GM12878 (cell line): ENCODE results near the gene ZNF423.

ENCODE experiments used
- CHD1 ChIP-seq: IDR thresholded peaks from 2 replicates; pipeline ENCODE4 v1.6.1; 2012; ENCODE audit warnings: low read depth, low read length, improper control_type of control experiment
- CREB1 ChIP-seq: IDR thresholded peaks from 2 replicates; pipeline ENCODE4 v1.6.1; 2012; ENCODE audit warnings: low read depth, mild to moderate bottlenecking, inconsistent platforms
- JUNB ChIP-seq: IDR thresholded peaks from 2 replicates; pipeline ENCODE4 v1.6.1; 2016; ENCODE audit warnings: antibody characterized with exemption, mild to moderate bottlenecking
- NRF1 ChIP-seq: conservative IDR thresholded peaks from 2 replicates; pipeline ENCODE4 v1.6.1; 2011; ENCODE audit warnings: mild to moderate bottlenecking, low read depth, low read length, improper control_type of control experiment
- POLR2A ChIP-seq: IDR thresholded peaks from 2 replicates; pipeline ENCODE4 v1.6.1; 2011; ENCODE audit warnings: low read depth, mild to moderate bottlenecking, low read length
- RCOR1 ChIP-seq: conservative IDR thresholded peaks from 2 replicates; pipeline ENCODE4 v1.6.1; 2012; ENCODE audit warnings: low read depth, low read length, improper control_type of control experiment
- SRF ChIP-seq, 2 experiments: IDR thresholded peaks; 2 replicates each; pipeline ENCODE4 v1.6.1; 2011; ENCODE audit warnings: low read depth in 2 of 2, low read length in 2 of 2, mild to moderate bottlenecking in 1 of 2, moderate library complexity in 1 of 2
- YY1 ChIP-seq: IDR thresholded peaks from 2 replicates; pipeline ENCODE4 v1.6.1; 2011; ENCODE audit warnings: low read depth, mild to moderate bottlenecking, low read length
- TF ChIP-seq, protein P1 (sequence below): fragments of 450-650 bp; IDR thresholded peaks from 2 replicates; pipeline ENCODE4 v1.6.1; 2018; ENCODE audit warnings: borderline replicate concordance, mild to moderate bottlenecking; ENCODE audit not compliant: partially characterized antibody
- TF ChIP-seq, protein P2 (sequence below), 3 experiments: IDR thresholded peaks in 2 of 3; conservative IDR thresholded peaks in 1 of 3; 2 replicates each; pipeline ENCODE4 v1.5.1; 2011; ENCODE audit warnings: low read depth in 3 of 3, low read length in 3 of 3, mild to moderate bottlenecking in 3 of 3, control low read depth in 2 of 3, moderate library complexity in 2 of 3, inconsistent platforms in 1 of 3, mixed read lengths in 1 of 3; ENCODE audit not compliant: control insufficient read depth in 2 of 3, insufficient read depth in 1 of 3; ENCODE audit errors: extremely low read depth in 1 of 3
- TF ChIP-seq, protein P3 (sequence below): IDR thresholded peaks from 2 replicates; pipeline ENCODE4 v1.6.1; 2012; ENCODE audit warnings: low read depth, low read length, improper control_type of control experiment
- TF ChIP-seq, protein P4 (sequence below): IDR thresholded peaks from 2 replicates; pipeline ENCODE4 v1.6.1; 2011; ENCODE audit warnings: mild to moderate bottlenecking, low read depth, low read length, moderate library complexity; ENCODE audit not compliant: insufficient replicate concordance
- TF ChIP-seq, protein P5 (sequence below): fragments of 450-650 bp; formaldehyde crosslinking; IDR thresholded peaks from 2 replicates; pipeline ENCODE4 v1.5.0; 2022; ENCODE audit warnings: mild to moderate bottlenecking, missing genetic modification characterization
- TF ChIP-seq, protein P6 (sequence below): IDR thresholded peaks from 2 replicates; pipeline ENCODE4 v1.6.1; 2012; ENCODE audit warnings: mild to moderate bottlenecking, low read depth, low read length

DNA sequence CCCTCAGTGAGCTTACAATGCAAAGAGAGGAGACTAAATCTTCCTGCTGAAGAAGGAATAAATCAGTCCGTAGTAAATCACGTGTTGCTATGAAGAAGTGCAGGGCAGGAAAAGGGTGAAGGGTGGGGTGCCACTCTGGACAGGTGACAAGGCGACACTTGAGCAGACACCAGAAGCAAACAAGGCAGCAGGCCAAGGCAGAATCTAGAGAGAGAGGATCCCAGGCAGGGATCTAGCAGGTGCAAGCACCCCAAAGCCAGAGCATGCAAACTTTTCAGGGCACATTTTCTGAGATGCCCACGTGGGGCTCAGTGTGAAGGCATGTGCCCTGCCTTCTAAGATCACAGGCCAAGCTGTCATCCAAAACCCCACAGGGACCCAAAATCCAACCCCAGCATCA is 193.3 kb downstream of the ZNF423 start:
- TF ChIP-seq POLR2A: no peak
- no peak for TF ChIP-seq RCOR1
- TF ChIP-seq, protein P1, sequence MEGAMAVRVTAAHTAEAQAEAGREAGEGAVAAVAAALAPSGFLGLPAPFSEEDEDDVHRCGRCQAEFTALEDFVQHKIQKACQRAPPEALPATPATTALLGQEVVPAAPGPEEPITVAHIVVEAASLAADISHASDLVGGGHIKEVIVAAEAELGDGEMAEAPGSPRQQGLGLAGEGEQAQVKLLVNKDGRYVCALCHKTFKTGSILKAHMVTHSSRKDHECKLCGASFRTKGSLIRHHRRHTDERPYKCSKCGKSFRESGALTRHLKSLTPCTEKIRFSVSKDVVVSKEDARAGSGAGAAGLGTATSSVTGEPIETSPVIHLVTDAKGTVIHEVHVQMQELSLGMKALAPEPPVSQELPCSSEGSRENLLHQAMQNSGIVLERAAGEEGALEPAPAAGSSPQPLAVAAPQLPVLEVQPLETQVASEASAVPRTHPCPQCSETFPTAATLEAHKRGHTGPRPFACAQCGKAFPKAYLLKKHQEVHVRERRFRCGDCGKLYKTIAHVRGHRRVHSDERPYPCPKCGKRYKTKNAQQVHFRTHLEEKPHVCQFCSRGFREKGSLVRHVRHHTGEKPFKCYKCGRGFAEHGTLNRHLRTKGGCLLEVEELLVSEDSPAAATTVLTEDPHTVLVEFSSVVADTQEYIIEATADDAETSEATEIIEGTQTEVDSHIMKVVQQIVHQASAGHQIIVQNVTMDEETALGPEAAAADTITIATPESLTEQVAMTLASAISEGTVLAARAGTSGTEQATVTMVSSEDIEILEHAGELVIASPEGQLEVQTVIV: no peak
- TF ChIP-seq, protein P2, sequence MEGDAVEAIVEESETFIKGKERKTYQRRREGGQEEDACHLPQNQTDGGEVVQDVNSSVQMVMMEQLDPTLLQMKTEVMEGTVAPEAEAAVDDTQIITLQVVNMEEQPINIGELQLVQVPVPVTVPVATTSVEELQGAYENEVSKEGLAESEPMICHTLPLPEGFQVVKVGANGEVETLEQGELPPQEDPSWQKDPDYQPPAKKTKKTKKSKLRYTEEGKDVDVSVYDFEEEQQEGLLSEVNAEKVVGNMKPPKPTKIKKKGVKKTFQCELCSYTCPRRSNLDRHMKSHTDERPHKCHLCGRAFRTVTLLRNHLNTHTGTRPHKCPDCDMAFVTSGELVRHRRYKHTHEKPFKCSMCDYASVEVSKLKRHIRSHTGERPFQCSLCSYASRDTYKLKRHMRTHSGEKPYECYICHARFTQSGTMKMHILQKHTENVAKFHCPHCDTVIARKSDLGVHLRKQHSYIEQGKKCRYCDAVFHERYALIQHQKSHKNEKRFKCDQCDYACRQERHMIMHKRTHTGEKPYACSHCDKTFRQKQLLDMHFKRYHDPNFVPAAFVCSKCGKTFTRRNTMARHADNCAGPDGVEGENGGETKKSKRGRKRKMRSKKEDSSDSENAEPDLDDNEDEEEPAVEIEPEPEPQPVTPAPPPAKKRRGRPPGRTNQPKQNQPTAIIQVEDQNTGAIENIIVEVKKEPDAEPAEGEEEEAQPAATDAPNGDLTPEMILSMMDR (IDR thresholded peaks at IDR 0.05 in 2 of 3, conservative IDR thresholded peaks at IDR 0.05 in 1 of 3; ENCODE audit: control insufficient read depth in 2 of 3, extremely low read depth in 1 of 3, insufficient read depth in 1 of 3, low read depth in 3 of 3, low read length in 3 of 3): no peak
- no peak for TF ChIP-seq CREB1
- TF ChIP-seq SRF (IDR thresholded peaks at IDR 0.05; ENCODE audit: low read depth in 2 of 2, low read length in 2 of 2): no peak
- TF ChIP-seq CHD1: no peak
- TF ChIP-seq, protein P3, sequence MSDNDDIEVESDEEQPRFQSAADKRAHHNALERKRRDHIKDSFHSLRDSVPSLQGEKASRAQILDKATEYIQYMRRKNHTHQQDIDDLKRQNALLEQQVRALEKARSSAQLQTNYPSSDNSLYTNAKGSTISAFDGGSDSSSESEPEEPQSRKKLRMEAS: no peak
- TF ChIP-seq NRF1: no peak
- TF ChIP-seq, protein P4, sequence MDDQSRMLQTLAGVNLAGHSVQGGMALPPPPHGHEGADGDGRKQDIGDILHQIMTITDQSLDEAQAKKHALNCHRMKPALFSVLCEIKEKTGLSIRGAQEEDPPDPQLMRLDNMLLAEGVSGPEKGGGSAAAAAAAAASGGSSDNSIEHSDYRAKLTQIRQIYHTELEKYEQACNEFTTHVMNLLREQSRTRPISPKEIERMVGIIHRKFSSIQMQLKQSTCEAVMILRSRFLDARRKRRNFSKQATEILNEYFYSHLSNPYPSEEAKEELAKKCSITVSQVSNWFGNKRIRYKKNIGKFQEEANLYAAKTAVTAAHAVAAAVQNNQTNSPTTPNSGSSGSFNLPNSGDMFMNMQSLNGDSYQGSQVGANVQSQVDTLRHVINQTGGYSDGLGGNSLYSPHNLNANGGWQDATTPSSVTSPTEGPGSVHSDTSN: no peak
- no peak for TF ChIP-seq JUNB
- TF ChIP-seq, protein P5, sequence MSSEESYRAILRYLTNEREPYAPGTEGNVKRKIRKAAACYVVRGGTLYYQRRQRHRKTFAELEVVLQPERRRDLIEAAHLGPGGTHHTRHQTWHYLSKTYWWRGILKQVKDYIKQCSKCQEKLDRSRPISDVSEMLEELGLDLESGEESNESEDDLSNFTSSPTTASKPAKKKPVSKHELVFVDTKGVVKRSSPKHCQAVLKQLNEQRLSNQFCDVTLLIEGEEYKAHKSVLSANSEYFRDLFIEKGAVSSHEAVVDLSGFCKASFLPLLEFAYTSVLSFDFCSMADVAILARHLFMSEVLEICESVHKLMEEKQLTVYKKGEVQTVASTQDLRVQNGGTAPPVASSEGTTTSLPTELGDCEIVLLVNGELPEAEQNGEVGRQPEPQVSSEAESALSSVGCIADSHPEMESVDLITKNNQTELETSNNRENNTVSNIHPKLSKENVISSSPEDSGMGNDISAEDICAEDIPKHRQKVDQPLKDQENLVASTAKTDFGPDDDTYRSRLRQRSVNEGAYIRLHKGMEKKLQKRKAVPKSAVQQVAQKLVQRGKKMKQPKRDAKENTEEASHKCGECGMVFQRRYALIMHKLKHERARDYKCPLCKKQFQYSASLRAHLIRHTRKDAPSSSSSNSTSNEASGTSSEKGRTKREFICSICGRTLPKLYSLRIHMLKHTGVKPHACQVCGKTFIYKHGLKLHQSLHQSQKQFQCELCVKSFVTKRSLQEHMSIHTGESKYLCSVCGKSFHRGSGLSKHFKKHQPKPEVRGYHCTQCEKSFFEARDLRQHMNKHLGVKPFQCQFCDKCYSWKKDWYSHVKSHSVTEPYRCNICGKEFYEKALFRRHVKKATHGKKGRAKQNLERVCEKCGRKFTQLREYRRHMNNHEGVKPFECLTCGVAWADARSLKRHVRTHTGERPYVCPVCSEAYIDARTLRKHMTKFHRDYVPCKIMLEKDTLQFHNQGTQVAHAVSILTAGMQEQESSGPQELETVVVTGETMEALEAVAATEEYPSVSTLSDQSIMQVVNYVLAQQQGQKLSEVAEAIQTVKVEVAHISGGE: no peak
- TF ChIP-seq, protein P6, sequence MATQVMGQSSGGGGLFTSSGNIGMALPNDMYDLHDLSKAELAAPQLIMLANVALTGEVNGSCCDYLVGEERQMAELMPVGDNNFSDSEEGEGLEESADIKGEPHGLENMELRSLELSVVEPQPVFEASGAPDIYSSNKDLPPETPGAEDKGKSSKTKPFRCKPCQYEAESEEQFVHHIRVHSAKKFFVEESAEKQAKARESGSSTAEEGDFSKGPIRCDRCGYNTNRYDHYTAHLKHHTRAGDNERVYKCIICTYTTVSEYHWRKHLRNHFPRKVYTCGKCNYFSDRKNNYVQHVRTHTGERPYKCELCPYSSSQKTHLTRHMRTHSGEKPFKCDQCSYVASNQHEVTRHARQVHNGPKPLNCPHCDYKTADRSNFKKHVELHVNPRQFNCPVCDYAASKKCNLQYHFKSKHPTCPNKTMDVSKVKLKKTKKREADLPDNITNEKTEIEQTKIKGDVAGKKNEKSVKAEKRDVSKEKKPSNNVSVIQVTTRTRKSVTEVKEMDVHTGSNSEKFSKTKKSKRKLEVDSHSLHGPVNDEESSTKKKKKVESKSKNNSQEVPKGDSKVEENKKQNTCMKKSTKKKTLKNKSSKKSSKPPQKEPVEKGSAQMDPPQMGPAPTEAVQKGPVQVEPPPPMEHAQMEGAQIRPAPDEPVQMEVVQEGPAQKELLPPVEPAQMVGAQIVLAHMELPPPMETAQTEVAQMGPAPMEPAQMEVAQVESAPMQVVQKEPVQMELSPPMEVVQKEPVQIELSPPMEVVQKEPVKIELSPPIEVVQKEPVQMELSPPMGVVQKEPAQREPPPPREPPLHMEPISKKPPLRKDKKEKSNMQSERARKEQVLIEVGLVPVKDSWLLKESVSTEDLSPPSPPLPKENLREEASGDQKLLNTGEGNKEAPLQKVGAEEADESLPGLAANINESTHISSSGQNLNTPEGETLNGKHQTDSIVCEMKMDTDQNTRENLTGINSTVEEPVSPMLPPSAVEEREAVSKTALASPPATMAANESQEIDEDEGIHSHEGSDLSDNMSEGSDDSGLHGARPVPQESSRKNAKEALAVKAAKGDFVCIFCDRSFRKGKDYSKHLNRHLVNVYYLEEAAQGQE: no peak
- TF ChIP-seq YY1: no peak
